Measurements from ENCODE around the gene UBAP1.
"Not testable (repeated sequence)": the region's sequence is repeated elsewhere in the genome, so short reads cannot be mapped to it uniquely, and the experiment has no call there.

The UBAP1 gene

DNA sequence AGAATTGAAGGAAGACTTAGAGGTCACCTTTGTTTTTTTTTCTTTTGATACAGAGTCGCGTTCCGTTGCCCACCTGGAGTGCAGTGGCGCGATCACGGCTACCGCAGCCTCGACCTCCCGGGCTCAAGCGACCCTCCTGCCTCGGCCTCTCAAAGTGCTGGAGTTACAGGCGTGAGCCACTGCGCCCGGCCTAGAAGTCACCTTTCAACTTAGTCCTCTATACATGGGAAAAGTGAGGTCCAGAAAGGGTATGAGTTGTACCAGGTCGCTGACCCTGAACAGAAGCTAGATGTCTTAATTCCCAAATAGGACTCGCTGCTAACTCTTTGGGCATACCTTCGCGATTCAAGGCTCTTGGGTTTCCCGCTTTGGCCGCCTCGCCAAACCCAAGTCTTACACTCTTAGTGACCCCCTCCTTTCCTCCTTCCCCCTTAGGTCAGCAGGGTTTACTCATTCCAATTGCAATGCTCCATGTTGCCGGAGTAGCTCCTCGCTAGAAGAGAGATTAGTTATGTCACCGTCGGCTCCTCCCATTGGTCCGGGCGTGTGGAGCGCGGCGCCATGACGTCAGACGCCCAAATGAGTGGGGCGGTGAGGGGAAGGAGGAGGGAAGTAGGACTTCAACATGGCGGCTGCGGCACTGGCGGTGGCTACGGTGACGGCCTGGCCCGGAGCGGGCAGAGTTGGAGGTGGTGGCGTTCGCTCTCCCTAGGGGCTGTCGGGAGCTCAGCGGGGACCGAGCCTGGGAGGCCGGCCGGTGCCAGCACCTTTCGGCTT, at the start of gene UBAP1:
Gene UBAP1 (plus strand): TSS at position 608 of the 777 bp plus-strand sequence. CDS start 41,872 bp downstream, outside the sequence.
- peak; percentile 92 for DNase-seq

DNA sequence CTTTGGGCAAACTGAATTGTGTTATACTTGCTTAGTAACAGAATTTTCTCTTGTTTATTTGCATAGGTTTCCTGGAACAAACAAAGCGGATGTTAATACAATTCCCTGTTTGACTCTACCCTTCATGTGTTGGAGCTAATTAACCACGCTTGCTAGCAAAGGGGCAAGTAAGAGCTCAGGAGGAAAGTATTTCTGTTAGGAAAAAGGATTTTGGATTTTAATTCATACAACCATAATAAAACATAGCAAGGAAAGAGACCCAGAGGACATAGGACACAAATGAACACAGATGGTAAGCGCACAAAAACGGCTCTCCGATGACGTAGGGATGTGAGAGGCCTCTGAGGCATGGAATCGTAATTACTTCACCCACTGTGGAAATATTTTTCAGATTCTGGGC, 47.3 kb upstream of the UBAP1 start:
- DNase-seq, result no peak

DNA sequence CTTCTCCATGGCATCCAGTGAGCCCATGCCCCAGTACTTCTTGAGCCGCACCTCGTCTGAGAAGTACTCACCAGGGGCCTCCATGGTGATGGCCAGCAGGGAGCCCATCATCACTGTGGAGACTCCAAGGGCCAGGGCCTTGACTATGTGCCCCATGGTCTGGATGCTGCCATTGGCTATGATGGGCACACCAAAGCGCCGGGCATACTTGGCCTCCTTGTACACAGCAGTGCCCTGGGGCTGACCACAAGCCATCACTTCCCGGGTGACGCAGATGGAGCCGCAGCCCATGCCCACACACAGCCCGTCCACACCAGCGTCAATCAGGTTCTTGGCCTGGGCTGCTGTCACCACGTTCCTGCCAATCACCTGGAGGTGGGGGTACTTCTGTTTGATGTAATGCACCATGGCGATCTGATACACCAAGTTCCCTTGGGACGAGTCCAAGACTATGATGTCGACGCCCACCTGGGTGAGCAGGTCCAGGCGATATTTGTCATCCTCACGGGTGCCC, 45.4 kb upstream of the UBAP1 start:
- DNase-seq, result no peak

DNA sequence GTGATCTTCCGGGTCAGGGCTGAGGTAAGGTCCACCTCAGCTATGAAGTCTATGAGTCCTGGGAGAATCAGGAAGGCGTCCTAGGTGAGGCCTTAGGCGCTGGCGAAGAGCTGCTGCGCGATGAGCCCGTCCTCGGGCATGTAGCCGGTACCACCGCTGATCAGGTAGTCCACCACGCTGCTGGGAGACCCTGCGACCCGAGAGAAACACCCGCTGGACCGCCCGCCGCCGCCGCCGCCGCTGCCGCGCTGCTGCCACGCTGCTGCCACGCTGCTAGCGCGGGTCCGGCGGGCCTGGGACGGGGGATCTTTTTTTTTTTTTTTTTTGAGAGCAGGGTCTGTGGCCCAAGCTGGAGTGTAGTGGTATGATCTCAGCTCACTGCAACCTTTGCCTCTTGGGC, 44.3 kb upstream of the UBAP1 start:
- DNase-seq, result no peak

DNA sequence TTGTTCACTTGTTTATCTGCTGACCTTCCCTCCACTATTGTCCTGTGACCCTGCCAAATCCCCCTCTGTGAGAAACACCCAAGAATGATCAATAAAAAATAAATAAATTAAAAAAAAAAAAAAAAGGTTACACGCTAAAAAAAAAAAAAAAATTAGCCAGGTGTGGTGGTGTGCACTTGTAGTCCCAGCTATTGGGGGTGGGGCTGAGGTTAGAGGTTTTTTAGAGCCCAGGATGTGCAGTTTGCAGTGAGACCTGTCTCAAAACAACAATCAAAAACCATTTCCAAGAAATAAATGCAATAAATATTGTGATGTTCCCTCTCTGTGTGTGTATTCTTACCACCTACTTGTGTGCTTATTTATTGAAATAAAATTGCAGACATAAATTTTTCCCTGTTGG, 40.2 kb upstream of the UBAP1 start:
- not testable (repeated sequence) for DNase-seq

DNA sequence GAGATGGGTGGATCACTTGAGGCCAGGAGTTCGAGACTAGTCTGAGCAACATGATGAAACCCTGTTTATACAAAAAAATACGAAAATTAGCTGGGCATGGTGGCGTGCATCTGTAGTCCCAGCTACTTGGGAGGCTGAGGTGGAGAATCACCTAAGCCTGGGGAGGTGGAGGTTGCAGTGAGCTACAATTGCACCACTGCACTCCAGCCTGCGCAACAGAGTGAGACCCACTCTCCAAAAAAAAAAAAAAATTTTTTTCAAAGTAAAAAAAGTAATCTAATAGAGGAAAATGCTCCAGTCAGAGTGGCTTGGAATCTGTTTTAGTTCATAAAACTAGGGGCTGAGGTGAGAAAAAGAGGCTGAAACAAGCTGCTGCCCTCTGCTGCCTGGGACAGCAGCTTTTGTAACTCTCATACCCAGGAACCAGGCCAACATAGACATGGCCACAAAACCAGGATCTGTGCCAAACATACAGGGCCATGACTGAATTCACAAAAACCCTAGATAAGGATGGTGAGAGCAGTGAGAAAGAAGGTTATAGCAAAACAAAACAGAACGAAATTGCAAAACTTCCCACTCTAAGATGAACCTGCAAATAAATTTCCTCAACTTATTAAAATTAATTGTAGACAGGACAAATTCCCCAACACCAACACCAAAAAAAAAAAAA, 39.2 kb upstream of the UBAP1 start:
- DNase-seq, result peak; percentile 70

DNA sequence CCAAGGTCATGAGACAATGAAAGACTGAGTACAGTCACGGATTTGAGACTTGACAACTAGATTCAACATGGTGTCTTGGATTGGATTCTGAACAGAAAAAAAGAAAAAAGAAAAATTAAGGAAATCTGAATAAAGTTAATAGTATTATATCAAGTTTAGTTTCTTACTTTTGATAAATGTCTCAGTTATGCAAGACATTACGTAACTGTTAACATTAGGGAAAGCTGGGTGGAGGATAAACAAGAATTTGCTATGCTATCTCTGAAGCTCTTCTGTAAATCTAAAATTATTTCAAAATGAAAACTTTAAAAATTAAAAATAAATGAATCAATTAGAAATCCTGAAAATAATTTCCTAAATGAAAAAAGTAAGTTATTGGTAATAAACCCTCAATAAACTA, 38.0 kb upstream of the UBAP1 start:
- no peak for DNase-seq

DNA sequence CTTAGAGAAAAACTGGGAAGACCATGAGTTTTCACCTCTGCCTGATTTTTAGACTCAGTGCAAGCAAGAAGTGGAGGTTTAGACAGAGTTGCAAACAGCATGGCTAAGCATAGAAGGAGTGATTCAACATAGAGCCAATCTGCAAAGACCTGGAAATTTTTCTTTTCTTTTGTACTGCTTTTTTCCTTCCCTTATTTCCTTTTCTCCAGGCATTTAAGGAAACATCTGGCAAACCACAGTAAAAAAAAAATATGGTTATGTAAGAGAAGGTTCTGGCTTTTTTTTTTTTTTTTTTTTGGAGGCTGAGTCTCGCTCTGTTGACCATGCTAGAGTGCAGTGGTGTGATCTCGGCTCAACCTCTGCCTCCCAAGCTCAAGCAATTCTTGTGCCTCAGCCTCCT, 35.7 kb upstream of the UBAP1 start:
- no peak for DNase-seq

DNA sequence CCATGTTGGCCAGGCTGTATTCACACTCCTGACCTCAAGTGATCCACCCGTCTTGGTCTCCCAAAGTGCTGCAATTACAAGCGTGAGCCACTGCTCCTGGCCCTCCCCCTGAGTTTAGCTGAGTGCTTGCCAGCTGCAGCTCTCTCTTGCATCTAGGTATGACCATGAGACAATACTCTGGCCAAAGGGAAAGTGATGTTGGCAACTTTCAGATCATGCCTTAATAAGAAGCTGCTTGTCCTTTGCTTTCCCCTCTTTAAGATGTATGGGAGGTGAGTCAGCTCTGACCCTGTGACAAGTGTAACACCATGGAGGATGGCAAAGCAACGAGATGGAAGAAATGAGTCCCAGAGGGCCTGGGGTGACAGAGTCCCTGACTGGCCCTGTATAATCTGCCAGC, 33.7 kb upstream of the UBAP1 start:
- DNase-seq, result no peak

DNA sequence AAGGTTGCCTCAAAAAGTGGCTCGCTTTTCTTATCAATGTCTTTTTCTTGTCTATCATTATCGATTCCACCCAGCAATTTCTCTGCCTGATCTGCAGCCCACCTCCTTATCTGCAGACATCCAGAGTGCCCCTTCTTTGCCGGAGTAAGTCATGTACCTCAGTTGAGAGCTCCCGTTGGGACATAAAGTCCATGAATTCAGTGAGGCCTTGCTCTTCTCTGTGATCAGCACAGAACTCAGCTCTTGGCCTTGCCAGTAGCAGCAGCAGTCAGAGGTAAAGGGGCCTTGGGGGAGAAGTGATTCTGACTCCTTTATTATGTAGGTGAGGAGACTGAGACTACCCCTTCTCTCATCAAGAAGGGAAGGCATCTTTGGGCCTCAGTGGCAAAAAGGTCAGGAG, 27.4 kb upstream of the UBAP1 start:
- no peak for DNase-seq

DNA sequence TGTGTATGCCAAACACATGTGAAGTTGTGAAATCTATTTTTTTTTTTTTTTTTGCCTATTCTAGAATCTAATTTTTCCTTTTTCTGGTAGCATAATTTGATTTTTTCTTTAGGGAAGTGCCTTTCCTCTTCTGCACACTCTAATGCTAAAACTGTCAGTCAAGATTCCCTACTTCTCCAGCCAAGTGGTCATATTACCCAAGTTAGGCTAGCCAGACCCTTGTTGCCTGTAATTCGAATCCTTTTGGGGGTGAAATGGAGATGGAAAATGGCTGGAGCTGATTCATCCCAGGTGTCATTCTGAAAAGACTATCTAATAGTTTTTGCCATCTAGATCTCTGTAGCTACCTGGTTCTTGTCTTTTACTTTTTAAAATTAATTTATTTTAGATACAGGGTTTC, 24.8 kb upstream of the UBAP1 start:
- DNase-seq, result no peak

DNA sequence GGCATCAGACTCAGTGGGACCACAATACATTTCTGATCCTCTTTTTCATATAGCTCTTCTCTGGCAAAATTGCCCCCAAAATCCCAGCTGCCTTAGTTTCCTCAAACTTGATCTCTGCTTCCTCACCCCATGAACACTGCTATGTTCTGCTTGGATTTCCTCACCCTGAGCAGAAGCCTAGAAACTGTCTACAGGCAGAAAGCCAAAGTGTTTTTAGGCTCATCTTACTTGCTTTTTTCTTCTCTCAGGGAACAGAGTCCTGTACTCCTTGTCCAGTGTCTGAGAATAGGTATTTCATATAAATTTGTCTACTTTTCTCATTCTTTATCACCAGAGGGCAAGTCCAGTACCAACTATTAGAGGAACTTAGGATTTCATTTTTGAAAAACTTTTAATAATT, 21.5 kb upstream of the UBAP1 start:
- DNase-seq, result no peak

DNA sequence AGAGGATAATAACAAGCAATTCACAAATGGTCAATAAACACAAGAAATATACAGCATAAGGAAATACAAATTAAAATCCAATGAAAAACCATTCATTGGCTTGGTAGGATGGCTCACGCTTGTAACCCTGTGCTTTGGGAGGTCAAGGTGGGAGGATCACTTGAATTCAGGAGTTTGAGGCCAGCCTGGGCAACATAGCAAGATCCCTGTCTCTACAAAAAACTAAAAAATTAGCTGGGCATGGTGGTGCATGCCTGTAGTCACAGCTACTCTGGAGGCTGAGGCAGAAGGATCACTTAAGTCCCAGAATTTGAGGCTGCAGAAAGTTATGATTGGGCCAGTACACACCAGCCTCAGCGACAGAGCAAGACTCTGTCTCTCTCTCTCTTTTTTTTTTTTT, 20.9 kb upstream of the UBAP1 start:
- no peak for DNase-seq

DNA sequence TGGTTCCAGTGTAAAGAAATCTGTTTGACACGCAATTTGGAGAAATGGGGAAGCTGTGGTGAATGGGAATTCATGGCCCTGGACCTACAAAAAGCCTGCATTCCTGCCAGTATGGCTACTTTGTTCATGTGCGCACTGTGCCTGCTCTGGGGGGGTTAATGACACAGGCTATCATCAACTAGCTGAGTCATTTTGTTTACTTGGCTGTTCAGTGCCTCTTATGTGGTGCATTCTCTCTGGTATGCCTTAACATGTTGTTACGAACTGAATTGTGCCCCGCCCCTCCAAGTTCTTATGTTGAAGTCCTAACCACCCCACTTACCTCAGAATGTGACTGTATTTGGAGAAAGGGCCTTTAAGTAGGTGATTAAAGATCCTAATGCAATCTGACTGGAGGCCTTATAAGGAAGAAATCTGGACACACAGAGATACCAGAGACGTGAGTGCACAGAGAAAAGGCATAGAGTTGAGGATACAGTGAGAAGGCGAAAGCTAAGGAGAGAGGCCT, 20.4 kb upstream of the UBAP1 start:
- DNase-seq, result no peak

DNA sequence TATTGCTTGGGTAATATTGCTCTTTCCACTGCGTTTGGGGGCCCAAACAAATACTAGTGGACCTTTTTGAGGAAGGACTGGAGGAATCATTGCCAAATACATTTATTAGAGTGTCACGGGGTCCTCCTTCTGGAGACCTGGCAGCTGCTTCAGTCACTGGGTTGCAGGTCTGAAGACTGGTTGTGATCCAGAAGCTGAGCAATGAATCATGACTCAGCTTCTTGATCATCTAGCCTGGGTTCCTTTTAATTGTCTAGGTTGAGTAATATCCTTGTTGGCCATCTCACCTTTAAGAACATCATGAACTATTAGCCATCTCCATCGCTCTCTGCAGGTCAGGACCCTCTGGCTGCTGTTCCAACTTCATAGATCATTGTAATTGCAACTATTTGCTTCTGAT, 15.4 kb upstream of the UBAP1 start:
- no peak for DNase-seq

DNA sequence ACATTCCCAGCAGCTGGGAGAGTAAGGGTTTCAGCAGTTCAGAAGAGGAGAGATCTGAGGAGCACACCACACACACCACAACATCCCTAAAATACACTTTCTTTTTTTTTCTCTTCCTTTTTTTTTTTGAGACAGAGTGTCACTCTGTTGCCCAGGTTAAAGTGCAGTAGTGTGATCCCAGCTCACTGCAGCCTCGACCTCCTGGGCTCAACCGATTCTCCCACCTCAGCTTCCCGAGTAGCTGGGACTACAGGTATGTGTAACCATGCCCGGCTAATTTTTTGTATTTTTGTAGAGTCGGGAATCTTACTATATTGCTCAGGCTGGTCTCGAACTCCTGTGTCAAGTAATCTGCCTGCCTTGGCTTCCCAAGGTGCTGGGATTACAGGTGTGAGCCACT, 9.7 kb upstream of the UBAP1 start:
- DNase-seq, result no peak

DNA sequence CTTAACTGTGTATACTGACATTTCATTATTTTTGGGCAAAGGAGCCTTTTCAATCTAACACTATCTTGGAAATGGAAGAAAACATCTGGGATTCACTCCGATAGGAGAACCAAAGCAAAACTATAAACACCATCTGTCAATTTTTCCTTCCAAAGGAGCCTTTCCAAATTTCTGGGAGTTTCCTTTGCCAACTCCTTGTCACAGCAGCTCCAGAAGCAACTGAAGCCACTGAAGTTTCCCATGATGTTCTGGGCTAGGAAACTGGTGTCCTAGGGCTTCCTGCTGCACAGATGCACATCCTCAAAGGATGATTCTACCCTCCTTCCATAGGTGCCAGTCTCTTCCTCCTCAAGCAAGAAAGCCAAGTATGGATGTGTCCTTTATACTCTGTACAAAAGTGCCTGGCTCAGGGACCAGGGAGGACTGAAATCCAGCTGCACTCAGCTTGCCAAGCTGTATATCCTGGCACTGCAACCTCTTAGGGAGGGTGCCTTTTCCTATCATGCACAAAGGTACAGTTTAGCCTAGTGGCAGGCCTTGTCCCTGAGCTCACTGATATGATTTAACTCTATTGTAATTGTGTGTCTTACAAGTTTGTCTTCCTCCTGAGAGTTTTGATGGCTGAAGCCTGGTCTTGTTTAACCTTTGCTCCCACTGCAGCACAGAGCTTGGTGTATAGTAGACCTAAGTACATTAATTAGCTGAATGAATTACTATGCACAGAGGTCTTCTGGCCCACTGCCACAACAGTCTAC, 8.4 kb upstream of the UBAP1 start:
- DNase-seq, result peak; percentile 81

DNA sequence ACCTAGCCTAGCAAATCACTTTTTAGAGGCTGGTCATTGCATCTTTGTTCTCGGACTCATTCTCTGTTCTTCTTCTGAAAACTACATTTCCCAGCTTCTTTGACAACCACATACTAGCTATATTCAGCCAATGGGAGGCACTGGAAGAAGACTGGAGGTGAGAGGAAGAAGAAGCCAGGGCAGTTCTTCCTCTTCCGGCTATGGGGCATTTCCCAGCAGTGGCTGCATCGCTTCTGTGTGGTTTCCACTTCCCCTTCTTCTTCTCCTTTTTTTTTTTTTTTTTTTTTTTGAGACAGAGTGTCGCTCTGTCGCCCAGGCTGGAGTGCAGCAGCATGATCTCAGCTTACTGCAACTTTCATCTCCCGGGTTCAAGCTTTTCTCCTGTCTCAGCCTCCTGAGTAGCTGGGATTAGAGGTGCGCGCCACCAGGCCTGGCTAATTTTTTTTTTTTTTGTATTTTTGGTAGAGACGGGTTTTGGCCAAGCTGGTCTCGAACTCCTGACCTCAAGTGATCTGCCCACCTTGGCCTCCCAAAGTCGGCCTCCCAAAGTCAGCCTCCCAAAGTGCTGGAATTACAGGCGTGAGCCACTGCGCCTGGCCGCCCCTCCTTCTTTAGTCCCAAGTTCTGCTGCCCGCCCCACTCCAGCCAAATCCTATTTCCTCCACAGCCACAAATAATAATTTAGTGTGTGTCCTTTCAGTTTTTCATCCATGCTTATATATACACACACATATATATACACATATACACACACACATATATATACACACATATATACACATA, 6.9 kb upstream of the UBAP1 start:
- no peak for DNase-seq

DNA sequence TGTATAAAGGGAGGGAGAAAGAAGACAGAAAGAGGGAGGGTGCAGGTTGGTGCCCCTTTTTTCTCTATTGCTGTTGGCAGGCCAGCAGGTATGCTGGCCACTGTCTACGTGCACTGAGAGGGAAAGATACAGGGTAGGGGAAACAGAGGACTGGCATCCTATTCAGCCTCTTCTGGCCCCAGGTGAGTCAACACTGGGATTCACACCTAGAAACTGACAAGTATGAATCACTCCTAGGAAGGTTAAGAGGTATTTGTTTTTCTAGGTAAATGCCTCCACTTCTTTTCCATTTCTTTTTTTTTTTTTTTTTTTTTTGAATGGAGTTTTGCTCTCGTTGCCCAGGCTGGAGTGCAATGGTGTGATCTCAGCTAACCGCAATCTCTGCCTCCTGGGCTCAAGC, 2.8 kb upstream of the UBAP1 start:
- DNase-seq, result no peak

DNA sequence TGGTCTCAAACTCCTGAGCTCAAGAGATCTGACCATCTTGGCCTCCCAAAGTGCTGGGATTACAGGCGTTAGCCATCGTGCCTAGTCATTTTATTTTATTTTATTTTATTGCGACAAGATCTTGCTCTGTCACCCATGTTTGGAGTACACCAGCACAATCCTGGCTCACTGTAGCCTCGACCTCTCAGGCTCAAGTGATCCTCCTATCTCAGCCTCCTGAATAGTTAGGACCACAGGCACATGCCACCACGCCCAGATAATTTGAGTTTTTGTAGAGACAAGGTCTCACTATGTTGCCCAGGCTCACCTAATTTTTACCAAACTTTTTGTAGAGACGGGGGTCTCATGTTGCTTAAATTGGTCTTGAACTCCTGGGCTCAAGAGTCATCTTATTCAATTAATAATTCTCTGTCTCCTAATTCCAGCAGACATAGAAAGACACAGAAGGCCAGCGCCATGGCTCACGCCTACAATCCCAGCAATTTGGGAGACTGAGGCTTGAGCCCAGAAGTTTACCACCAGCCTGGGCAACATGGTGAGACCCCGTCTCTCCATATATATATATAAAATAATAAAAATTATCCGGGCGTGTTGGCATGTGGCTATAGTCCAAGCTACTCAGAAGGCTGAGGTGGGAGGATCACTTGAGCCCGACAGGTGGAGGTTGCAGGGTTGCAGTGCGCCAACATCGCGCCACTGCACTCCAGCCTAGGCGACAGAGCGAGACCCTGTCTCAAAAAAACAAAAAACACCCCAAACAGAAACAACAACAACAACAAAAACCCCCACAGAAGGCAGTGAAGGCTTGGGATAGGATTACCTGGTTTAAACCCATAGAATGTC, 1.0 kb upstream of the UBAP1 start:
- no peak for DNase-seq

DNA sequence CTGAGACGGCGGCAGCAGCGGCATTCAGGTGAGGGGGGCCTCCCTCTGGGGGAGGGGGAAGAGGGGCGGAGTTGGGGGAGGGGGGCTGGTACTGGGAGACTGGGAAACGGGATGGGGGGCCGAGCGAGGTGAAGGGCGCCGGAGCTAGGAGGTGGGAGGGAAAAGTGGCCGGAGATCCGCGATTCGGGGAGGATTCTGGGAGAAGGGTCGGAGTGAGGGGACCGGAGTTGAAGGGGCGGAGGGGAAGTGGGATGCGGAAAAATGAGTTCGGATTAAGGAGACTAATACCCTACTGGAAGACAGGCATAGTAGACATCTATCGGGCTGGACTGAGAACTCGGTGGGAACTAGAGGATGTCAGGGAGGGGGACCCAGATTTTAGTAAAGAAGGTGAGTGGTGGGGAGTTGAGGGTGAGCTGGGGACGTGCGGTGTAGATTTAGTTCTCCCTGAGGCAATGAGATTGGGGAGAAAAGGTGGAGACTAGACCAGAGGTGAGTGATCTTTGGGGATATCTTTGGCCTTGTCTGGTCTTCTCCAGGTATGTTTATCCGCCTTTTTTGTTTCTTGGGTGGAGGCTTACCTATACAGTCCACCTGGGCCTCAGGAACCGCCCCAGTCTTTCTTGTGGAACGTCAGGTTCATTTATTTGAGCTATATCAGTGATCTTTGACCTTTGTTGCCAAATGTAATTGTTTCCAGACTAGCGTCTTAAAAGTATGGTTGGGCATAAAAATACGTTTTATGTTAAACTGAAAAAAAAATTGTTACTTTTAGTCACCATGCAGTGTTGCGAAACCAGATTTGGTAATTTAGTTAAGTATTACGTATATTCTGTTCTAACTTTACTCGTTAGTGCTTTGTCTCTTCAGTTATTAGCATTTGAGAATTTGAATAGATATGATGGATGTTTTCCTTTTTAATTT, 632 bp downstream of the UBAP1 start:
- no peak for DNase-seq
